ENCODE measurements around the gene DYNLT4.

Gene DYNLT4

DNA sequence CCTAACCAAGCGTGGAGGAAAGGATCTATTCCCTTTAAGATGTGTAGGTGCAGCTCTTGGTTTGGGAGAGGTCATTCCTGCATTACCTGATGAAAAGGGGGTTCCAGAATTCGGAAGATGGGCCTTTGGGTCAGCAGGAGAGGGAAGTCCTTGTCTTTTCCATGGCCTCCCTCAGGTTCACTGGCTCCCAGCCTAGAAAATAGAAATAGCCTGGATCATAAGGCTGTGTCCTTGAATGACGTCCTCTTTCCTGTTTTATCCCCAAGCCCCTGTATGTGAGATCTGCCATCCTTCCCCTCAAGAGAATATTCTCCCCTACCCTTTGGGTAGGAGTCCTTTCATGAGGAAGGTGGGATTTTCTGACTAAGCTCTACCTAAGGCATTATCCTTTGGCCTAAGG lies 46.3 kb downstream of the DYNLT4 start:
- TF ChIP-seq, protein P1, sequence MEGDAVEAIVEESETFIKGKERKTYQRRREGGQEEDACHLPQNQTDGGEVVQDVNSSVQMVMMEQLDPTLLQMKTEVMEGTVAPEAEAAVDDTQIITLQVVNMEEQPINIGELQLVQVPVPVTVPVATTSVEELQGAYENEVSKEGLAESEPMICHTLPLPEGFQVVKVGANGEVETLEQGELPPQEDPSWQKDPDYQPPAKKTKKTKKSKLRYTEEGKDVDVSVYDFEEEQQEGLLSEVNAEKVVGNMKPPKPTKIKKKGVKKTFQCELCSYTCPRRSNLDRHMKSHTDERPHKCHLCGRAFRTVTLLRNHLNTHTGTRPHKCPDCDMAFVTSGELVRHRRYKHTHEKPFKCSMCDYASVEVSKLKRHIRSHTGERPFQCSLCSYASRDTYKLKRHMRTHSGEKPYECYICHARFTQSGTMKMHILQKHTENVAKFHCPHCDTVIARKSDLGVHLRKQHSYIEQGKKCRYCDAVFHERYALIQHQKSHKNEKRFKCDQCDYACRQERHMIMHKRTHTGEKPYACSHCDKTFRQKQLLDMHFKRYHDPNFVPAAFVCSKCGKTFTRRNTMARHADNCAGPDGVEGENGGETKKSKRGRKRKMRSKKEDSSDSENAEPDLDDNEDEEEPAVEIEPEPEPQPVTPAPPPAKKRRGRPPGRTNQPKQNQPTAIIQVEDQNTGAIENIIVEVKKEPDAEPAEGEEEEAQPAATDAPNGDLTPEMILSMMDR (IDR thresholded peaks at IDR 0.05; ENCODE audit: low read depth, low read length): no peak

DNA sequence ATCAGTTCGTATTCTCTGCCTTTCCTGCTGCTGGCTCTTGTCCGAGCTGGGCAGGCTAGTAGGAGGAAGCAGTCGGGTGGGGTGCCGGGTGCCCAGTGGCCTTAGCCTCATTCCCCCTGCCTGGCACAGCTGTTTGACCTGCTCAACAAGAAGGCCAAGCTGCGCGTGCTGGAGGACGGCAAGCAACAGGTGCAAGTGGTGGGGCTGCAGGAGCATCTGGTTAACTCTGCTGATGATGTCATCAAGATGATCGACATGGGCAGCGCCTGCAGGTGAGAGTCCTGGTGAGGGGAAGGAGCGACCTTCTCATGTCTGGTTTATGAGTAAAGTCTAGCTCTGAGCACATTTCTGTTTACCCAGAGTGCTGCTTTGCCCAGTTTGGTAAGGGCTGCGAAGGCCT lies 48.1 kb downstream of the DYNLT4 start:
- H3K4me1 ChIP-seq: no peaks in the 10 kb centered on the region
- no peaks in the 10 kb centered on the region for H3K27me3 ChIP-seq
- TF ChIP-seq, protein P1 (IDR thresholded peaks at IDR 0.05; ENCODE audit: low read depth, low read length): no peak
- H3K36me3 ChIP-seq: peaks cover 37% of the 10 kb centered on the region
- DNase-seq: no peak
- H3K4me3 ChIP-seq (ENCODE audit: low read depth, low read length): no peak overlapping the region
- H3K9me3 ChIP-seq: no peaks in the 10 kb centered on the region

More for the DNA sequence above, 46.3 kb downstream of the DYNLT4 start:
- no peaks in the 10 kb centered on the region for H3K4me1 ChIP-seq
- no peak for DNase-seq
- H3K27me3 ChIP-seq: no peaks in the 10 kb centered on the region
- H3K4me3 ChIP-seq (ENCODE audit: low read depth, low read length): no peak overlapping the region
- H3K9me3 ChIP-seq: no peaks in the 10 kb centered on the region
- peaks cover 27% of the 10 kb centered on the region for H3K36me3 ChIP-seq

DNA sequence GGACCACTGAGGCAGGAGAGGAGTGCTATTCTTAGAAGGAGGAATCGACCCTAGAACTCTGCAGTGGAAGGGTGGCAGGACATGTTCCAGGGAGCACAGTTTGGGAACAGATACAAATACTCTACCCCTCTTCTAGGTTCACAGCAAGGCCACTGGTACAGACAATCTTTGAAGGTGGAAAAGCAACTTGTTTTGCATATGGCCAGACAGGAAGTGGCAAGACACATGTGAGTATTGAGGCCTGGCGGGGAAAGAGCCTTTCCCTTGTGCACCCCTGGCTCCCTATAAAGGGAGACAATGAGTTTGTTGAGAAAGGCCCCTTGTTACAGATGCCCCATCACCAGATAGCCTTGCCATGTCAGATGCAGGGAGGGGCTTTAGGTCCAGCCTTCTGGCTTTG lies 49.7 kb downstream of the DYNLT4 start:
- DNase-seq: no peak
- Histone ChIP-seq H3K36me3 (peaks cover 40% of the 10 kb centered on the region), H3K4me3 (ENCODE audit: low read depth, low read length) (no peak overlapping the region), H3K27me3 (no peaks in the 10 kb centered on the region), H3K4me1 (no peaks in the 10 kb centered on the region), H3K9me3 (no peaks in the 10 kb centered on the region)
- TF ChIP-seq, protein P1 (IDR thresholded peaks at IDR 0.05; ENCODE audit: low read depth, low read length): no peak

Data from BE2C (cell line).